ENCODE results near the gene MSANTD7.
"Not testable (repeated sequence)": the region's sequence is repeated elsewhere in the genome, so short reads cannot be mapped to it uniquely, and the experiment has no call there.

The MSANTD7 gene

GRCh38 chr10:14860791-14861190 is 22.7 kb downstream of the MSANTD7 start:
- H3K9ac ChIP-seq (ENCODE audit: low read depth in 1 of 2, low read length in 2 of 2): peak overlapping the region in 1 of 2 donors; percentile 29
- peaks cover 5 to 28% of the 10 kb centered on the region in 2 donors for H3K4me1 ChIP-seq (ENCODE audit: control insufficient read depth in 1 of 2, insufficient read depth in 2 of 2, low read length in 2 of 2)
- H3K4me3 ChIP-seq (ENCODE audit: low read depth in 1 of 2, low read length in 2 of 2): peak overlapping the region in 1 of 2 donors; percentile 17
- no peaks in the 10 kb centered on the region for H3K36me3 ChIP-seq (ENCODE audit: control insufficient read depth in 1 of 2, insufficient read depth in 2 of 2, low read length in 2 of 2)
- H3K27me3 ChIP-seq (ENCODE audit: control insufficient read depth in 1 of 2, insufficient read depth in 2 of 2, low read length in 2 of 2): no peaks in the 10 kb centered on the region
- H3K27ac ChIP-seq (ENCODE audit: low read depth, low read length): peak overlapping the region; percentile 81
- no peaks in the 10 kb centered on the region for H3K9me3 ChIP-seq (ENCODE audit: control insufficient read depth in 1 of 2, low read length in 2 of 2)

DNA sequence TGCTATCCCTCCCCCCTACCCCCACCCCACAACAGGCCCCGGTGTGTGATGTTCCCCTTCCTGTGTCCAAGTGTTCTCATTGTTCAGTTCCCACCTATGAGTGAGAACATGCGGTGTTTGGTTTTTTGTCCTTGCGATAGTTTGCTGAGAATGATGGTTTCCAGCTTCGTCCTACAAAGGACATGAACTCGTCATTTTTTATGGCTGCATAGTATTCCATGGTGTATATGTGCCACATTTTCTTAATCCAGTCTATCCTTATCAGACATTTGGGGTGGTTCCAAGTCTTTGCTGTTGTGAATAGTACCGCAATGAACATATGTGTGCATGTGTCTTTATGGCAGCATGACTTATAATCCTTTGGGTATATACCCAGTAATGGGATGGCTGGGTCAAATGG is 26.4 kb downstream of the MSANTD7 start:
- H3K9ac ChIP-seq (ENCODE audit: low read depth in 1 of 2, low read length in 2 of 2); H3K4me3 ChIP-seq (ENCODE audit: low read depth in 1 of 2, low read length in 2 of 2); H3K27me3 ChIP-seq (ENCODE audit: control insufficient read depth in 1 of 2, insufficient read depth in 2 of 2, low read length in 2 of 2); H3K27ac ChIP-seq (ENCODE audit: low read depth, low read length); H3K9me3 ChIP-seq (ENCODE audit: control insufficient read depth in 1 of 2, low read length in 2 of 2): not testable (repeated sequence)
- H3K36me3 ChIP-seq (ENCODE audit: control insufficient read depth in 1 of 2, insufficient read depth in 2 of 2, low read length in 2 of 2): peaks cover 10 to 26% of the 10 kb centered on the region in 2 donors
- peaks cover 5 to 21% of the 10 kb centered on the region in 2 donors for H3K4me1 ChIP-seq (ENCODE audit: control insufficient read depth in 1 of 2, insufficient read depth in 2 of 2, low read length in 2 of 2)

DNA sequence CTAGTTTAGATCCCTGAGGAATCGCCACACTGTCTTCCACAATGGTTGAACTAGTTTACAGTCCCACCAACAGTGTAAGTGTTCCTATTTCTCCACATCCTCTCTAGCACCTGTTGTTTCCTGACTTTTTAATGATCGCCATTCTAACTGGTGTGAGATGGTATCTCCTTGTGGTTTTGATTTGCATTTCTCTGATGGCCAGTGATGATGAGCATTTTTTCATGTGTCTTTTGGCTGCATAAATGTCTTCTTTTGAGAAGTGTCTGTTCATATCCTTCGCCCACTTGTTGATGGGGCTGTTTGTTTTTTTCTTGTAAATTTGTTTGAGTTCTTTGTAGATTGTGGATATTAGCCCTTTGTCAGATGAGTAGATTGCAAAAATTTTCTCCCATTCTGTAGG is 26.8 kb downstream of the MSANTD7 start:
- H3K4me1 ChIP-seq (ENCODE audit: control insufficient read depth in 1 of 2, insufficient read depth in 2 of 2, low read length in 2 of 2): peaks cover 5 to 17% of the 10 kb centered on the region in 2 donors
- H3K4me3 ChIP-seq (ENCODE audit: low read depth in 1 of 2, low read length in 2 of 2); H3K27me3 ChIP-seq (ENCODE audit: control insufficient read depth in 1 of 2, insufficient read depth in 2 of 2, low read length in 2 of 2); H3K9ac ChIP-seq (ENCODE audit: low read depth in 1 of 2, low read length in 2 of 2); H3K9me3 ChIP-seq (ENCODE audit: control insufficient read depth in 1 of 2, low read length in 2 of 2); H3K27ac ChIP-seq (ENCODE audit: low read depth, low read length): not testable (repeated sequence)
- peaks cover 10 to 30% of the 10 kb centered on the region in 2 donors for H3K36me3 ChIP-seq (ENCODE audit: control insufficient read depth in 1 of 2, insufficient read depth in 2 of 2, low read length in 2 of 2)

GRCh38 chr10:14873090-14873760 is 35.1 kb downstream of the MSANTD7 start:
- H3K9ac ChIP-seq (ENCODE audit: low read depth in 1 of 2, low read length in 2 of 2): no peak overlapping the region
- H3K4me1 ChIP-seq (ENCODE audit: control insufficient read depth in 1 of 2, insufficient read depth in 2 of 2, low read length in 2 of 2): peaks cover 6 to 9% of the 10 kb centered on the region in 2 donors
- H3K27me3 ChIP-seq (ENCODE audit: control insufficient read depth in 1 of 2, insufficient read depth in 2 of 2, low read length in 2 of 2): no peaks in the 10 kb centered on the region
- H3K9me3 ChIP-seq (ENCODE audit: control insufficient read depth in 1 of 2, low read length in 2 of 2): no peaks in the 10 kb centered on the region
- H3K27ac ChIP-seq (ENCODE audit: low read depth, low read length): no peak overlapping the region
- peaks cover 3 to 24% of the 10 kb centered on the region in 2 donors for H3K36me3 ChIP-seq (ENCODE audit: control insufficient read depth in 1 of 2, insufficient read depth in 2 of 2, low read length in 2 of 2)
- H3K4me3 ChIP-seq (ENCODE audit: low read depth in 1 of 2, low read length in 2 of 2): no peak overlapping the region

- H3K4me1 ChIP-seq (ENCODE audit: control insufficient read depth in 1 of 2, insufficient read depth in 2 of 2, low read length in 2 of 2): peaks cover 14% of the 10 kb centered on the region in 2 donors
- H3K27ac ChIP-seq (ENCODE audit: low read depth, low read length): no peak overlapping the region
- peaks cover 0 to 3% of the 10 kb centered on the region in 2 donors for H3K36me3 ChIP-seq (ENCODE audit: control insufficient read depth in 1 of 2, insufficient read depth in 2 of 2, low read length in 2 of 2)
- no peaks in the 10 kb centered on the region for H3K27me3 ChIP-seq (ENCODE audit: control insufficient read depth in 1 of 2, insufficient read depth in 2 of 2, low read length in 2 of 2)
- no peak overlapping the region for H3K9ac ChIP-seq (ENCODE audit: low read depth in 1 of 2, low read length in 2 of 2)
- H3K9me3 ChIP-seq (ENCODE audit: control insufficient read depth in 1 of 2, low read length in 2 of 2): no peaks in the 10 kb centered on the region
- H3K4me3 ChIP-seq (ENCODE audit: low read depth in 1 of 2, low read length in 2 of 2): no peak overlapping the region
These were observed 37.8 kb downstream of the MSANTD7 start for GRCh38 chr10:14875941-14876340.

DNA sequence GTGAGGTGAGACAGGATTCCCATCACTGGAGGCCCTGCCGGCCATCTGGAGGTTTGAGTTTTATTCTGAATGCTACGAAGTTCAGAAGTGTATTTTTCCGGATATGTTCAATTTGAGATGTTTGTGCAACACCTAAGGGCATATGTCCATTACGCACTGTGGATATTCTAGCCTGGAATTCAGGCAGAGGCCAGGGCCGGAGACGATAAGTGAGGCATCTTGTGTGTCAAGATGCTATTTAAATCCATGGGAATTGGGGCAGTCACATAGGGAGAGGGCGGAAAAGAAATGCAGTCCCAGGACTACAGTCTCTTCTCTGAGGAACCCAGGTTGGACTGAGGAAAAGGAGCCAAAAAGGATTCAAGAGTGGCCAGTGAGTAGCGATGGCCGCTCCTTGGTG is 38.7 kb downstream of the MSANTD7 start:
- Histone ChIP-seq H3K27ac (ENCODE audit: low read depth, low read length) (no peak overlapping the region), H3K9ac (ENCODE audit: low read depth in 1 of 2, low read length in 2 of 2) (no peak overlapping the region), H3K4me1 (ENCODE audit: control insufficient read depth in 1 of 2, insufficient read depth in 2 of 2, low read length in 2 of 2) (peaks cover 14% of the 10 kb centered on the region in 2 donors), H3K4me3 (ENCODE audit: low read depth in 1 of 2, low read length in 2 of 2) (no peak overlapping the region), H3K27me3 (ENCODE audit: control insufficient read depth in 1 of 2, insufficient read depth in 2 of 2, low read length in 2 of 2) (no peaks in the 10 kb centered on the region), H3K9me3 (ENCODE audit: control insufficient read depth in 1 of 2, low read length in 2 of 2) (no peaks in the 10 kb centered on the region), H3K36me3 (ENCODE audit: control insufficient read depth in 1 of 2, insufficient read depth in 2 of 2, low read length in 2 of 2) (peaks cover 0 to 3% of the 10 kb centered on the region in 2 donors)

DNA sequence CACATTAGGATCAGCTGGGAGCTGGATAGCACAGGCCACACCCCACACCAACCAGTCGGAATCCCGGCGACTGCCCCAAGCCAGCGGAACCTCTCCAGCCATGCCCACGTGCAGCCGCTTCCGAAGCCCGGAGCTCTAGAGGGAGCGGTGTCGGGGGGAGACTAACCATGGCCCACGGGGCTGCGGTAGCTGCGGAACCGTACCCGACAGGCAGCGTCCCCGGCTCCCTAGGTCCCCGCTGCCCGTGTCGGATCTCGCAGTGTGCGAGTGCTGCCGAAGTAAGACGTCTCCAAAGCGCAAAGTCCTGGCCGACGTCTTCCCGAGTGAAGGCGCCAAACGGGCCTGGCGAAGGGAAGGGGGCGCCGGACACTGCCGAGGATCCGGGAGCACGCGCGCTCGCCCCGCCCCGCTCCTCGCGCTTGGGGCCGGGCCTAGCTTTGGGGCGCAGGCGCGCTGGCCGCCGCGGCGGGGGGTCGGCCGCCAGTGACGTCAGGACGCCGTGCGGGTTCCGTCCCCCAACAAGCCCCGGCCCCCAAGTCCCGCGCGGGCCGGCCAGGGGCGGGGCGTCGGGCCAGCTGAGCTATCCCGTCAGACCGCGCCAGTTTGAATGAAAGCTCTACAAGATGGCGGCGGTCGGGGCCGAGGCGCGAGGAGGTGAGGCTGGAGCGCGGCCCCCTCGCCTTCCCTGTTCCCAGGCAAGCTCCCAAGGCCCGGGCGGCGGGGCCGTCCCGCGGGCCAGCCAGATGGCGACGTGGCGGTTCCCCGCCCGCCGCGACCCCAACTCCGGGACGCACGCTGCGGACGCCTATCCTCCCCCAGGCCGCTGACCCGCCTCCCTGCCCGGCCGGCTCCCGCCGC is 40.4 kb downstream of the MSANTD7 start, which contains the start of gene SUV39H2:
Gene SUV39H2 (plus strand): TSS at position 601 of the 858 bp plus-strand sequence. CDS start 23 bp downstream, at position 624.
- H3K9ac ChIP-seq (ENCODE audit: low read depth in 1 of 2, low read length in 2 of 2): peak within 1 kb of the TSS; percentile 93 to 97
- peak within 1 kb of the TSS; percentile 96 for H3K27ac ChIP-seq (ENCODE audit: low read depth, low read length)
- H3K36me3 ChIP-seq (ENCODE audit: control insufficient read depth in 1 of 2, insufficient read depth in 2 of 2, low read length in 2 of 2): peaks cover 0 to 3% of the 10 kb centered on the region in 2 donors
- peak within 1 kb of the TSS; percentile 94 to 96 for H3K4me3 ChIP-seq (ENCODE audit: low read depth in 1 of 2, low read length in 2 of 2)
- peaks cover 14% of the 10 kb centered on the region in 2 donors for H3K4me1 ChIP-seq (ENCODE audit: control insufficient read depth in 1 of 2, insufficient read depth in 2 of 2, low read length in 2 of 2)
- H3K27me3 ChIP-seq (ENCODE audit: control insufficient read depth in 1 of 2, insufficient read depth in 2 of 2, low read length in 2 of 2): no peaks in the 10 kb centered on the region
- H3K9me3 ChIP-seq (ENCODE audit: control insufficient read depth in 1 of 2, low read length in 2 of 2): no peaks in the 10 kb centered on the region

DNA sequence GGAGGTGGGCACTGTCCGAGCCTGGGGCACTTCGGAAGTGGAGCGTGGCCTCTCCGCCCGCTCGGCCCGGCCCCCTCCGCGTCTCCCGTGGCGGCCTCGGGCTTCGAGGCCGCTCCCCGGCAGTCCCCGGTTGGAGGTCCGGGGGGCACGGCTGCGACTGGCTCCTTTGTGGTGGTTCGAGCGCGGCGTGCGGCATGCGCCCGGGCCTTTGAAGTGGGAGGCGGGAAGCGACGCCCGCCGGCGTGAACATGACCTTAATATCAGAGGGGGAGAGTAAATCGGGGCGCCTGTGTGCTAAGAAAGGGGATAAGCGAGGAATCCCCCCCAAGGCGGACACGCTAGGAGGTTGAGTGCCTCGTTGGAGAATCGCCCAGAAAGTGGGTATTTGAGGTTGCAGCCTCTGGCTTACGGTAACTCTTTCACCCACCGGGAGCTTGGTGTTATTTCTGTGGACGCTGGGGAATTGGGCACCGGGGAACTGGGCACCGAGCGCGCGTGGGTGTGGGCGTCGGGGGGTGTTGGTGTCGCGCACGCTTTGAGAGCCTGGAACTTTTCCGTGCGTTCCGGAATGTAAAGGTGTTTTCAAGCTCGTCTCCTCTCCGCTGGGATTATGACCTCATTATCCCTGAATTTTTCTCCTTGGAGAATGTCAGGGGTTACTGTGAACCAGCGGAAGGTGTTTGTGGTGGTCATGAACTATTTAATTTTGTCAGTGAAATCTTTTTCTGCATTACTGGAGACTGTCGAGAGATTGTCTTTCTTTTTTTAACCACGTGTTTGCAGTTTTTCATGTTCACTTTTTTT is 41.2 kb downstream of the MSANTD7 start:
- Histone ChIP-seq H3K36me3 (ENCODE audit: control insufficient read depth in 1 of 2, insufficient read depth in 2 of 2, low read length in 2 of 2) (peaks cover 0 to 3% of the 10 kb centered on the region in 2 donors), H3K4me1 (ENCODE audit: control insufficient read depth in 1 of 2, insufficient read depth in 2 of 2, low read length in 2 of 2) (peaks cover 14% of the 10 kb centered on the region in 2 donors)

GRCh38 chr10:14879928-14880193 is 41.8 kb downstream of the MSANTD7 start:
- H3K27ac ChIP-seq (ENCODE audit: low read depth, low read length): no peak overlapping the region
- peaks cover 14 to 17% of the 10 kb centered on the region in 2 donors for H3K4me1 ChIP-seq (ENCODE audit: control insufficient read depth in 1 of 2, insufficient read depth in 2 of 2, low read length in 2 of 2)
- H3K9ac ChIP-seq (ENCODE audit: low read depth in 1 of 2, low read length in 2 of 2): peak overlapping the region; percentile 72 to 75
- no peaks in the 10 kb centered on the region for H3K27me3 ChIP-seq (ENCODE audit: control insufficient read depth in 1 of 2, insufficient read depth in 2 of 2, low read length in 2 of 2)
- peak overlapping the region; percentile 94 to 96 for H3K4me3 ChIP-seq (ENCODE audit: low read depth in 1 of 2, low read length in 2 of 2)
- no peaks in the 10 kb centered on the region for H3K9me3 ChIP-seq (ENCODE audit: control insufficient read depth in 1 of 2, low read length in 2 of 2)
- no peaks in the 10 kb centered on the region for H3K36me3 ChIP-seq (ENCODE audit: control insufficient read depth in 1 of 2, insufficient read depth in 2 of 2, low read length in 2 of 2)

More for the DNA sequence above, 41.2 kb downstream of the MSANTD7 start:
- Histone ChIP-seq H3K27ac (ENCODE audit: low read depth, low read length) (peak overlapping the region; percentile 96), H3K4me3 (ENCODE audit: low read depth in 1 of 2, low read length in 2 of 2) (peak overlapping the region; percentile 94 to 96), H3K9ac (ENCODE audit: low read depth in 1 of 2, low read length in 2 of 2) (peak overlapping the region; percentile 72 to 75), H3K27me3 (ENCODE audit: control insufficient read depth in 1 of 2, insufficient read depth in 2 of 2, low read length in 2 of 2) (no peaks in the 10 kb centered on the region), H3K9me3 (ENCODE audit: control insufficient read depth in 1 of 2, low read length in 2 of 2) (no peaks in the 10 kb centered on the region)
